Measurements from ENCODE around the gene ATP6V1G2.
A peak's percentile ranks its signal among the peaks of the same experiment; 100 is the strongest.
"Not testable (repeated sequence)": the region's sequence is repeated elsewhere in the genome, so short reads cannot be mapped to it uniquely, and the experiment has no call there.

Gene ATP6V1G2

DNA sequence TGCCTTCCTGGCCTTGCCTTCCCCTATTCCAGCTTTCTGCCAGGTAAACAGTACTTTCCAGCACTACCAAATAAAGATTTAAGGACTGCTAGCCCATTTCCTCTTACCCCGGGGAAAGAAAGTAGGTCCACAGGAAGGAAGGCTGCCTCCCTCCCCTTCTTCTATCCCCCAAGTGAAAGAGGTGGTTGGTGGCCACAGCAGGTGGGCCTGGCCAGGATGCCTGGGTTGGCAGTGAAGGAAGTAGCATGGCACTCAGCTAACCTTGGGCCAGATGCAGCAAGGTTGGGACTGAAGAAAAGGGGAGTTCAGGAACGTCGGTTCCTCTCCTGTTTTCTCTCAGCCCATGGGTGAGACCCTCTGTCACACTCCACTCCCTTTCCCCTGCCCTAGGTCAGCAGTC is 9.9 kb upstream of the ATP6V1G2 start:
- no peaks in the 10 kb centered on the region for H3K9me3 ChIP-seq (ENCODE audit: control insufficient read depth, insufficient read depth, low read depth, low read length)
- H3K36me3 ChIP-seq (ENCODE audit: control insufficient read depth in 2 of 2, insufficient read depth in 1 of 2, low read length in 2 of 2) = peaks cover 26 to 78% of the 10 kb centered on the region in 2 experiments; a peak in 2 of 3 replicates
- no peaks in the 10 kb centered on the region for H3K4me1 ChIP-seq (ENCODE audit: control insufficient read depth, insufficient read depth, low read length)
- TF ChIP-seq SP2 (tag by site-specific recombination; IDR thresholded peaks at IDR 0.05) (no peak), ZNF114 (tag by site-specific recombination; IDR thresholded peaks at IDR 0.05) (no peak), ZNF292 (tag by site-specific recombination; IDR thresholded peaks at IDR 0.05; ENCODE audit: borderline replicate concordance, low read depth) (no peak), ZNF404 (tag by site-specific recombination; IDR thresholded peaks at IDR 0.05) (no peak), ZNF169 (tag by site-specific recombination; IDR thresholded peaks at IDR 0.05) (no peak)
- TF ChIP-seq, protein P1, sequence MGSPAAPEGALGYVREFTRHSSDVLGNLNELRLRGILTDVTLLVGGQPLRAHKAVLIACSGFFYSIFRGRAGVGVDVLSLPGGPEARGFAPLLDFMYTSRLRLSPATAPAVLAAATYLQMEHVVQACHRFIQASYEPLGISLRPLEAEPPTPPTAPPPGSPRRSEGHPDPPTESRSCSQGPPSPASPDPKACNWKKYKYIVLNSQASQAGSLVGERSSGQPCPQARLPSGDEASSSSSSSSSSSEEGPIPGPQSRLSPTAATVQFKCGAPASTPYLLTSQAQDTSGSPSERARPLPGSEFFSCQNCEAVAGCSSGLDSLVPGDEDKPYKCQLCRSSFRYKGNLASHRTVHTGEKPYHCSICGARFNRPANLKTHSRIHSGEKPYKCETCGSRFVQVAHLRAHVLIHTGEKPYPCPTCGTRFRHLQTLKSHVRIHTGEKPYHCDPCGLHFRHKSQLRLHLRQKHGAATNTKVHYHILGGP (tag by site-specific recombination; IDR thresholded peaks at IDR 0.05) = no peak
- no peak overlapping the region for H3K4me3 ChIP-seq (ENCODE audit: low read depth, low read length)
- no peak overlapping the region for H3K27ac ChIP-seq (ENCODE audit: extremely low read depth, low read depth, low read length)
- ChIA-PET POLR2A (no interaction called here), CTCF (interaction anchor here (0.5 to 2.7 kb wide), 5 partner anchors 10 to 173 kb away, joined by 3 to 14 read pairs (median 3); partner anchors contain the start of genes ATP6V1G2, DDAH2 and TNF)

DNA sequence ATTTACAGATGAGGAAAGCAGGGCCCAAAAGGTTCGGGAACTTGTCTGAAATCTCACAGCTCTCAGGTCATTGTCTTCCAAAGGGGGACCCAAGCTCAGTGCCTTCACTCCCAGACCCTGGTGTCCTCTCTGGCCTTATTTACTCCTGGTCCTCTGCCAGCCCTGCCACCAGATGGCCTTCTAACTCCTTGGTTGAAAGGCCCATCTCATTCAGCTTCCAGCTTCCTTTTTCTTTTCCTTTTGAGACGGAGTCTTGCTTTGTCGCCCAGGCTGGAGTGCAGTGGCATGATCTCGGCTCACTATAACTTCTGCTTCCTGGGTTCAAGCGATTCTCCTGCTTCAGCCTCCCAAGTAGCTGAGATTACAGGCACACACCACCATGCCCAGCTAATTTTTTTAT is 5.0 kb upstream of the ATP6V1G2 start:
- not testable (repeated sequence) for H3K4me3 ChIP-seq (ENCODE audit: low read depth, low read length); H3K27ac ChIP-seq (ENCODE audit: extremely low read depth, low read depth, low read length); H3K4me1 ChIP-seq (ENCODE audit: control insufficient read depth, insufficient read depth, low read length); H3K9me3 ChIP-seq (ENCODE audit: control insufficient read depth, insufficient read depth, low read depth, low read length)
- ChIA-PET CTCF (interaction anchor here (0.6 to 13.9 kb wide), 23 partner anchors 10 to 409 kb away, joined by 3 to 431 read pairs (median 3); partner anchors contain the start of genes C6orf47, DDX39B, LSM2 and LST1), POLR2A (interaction anchor here (0.9 to 1.1 kb wide), 3 partner anchors 10 to 47 kb away, joined by 3 to 5 read pairs (median 4); no protein-coding TSS in a partner anchor)
- TF ChIP-seq ZNF600 (tag by site-specific recombination; IDR thresholded peaks at IDR 0.05) = peak; percentile 27; the same call in 1 of the 2 replicates
- TF ChIP-seq, protein P2, sequence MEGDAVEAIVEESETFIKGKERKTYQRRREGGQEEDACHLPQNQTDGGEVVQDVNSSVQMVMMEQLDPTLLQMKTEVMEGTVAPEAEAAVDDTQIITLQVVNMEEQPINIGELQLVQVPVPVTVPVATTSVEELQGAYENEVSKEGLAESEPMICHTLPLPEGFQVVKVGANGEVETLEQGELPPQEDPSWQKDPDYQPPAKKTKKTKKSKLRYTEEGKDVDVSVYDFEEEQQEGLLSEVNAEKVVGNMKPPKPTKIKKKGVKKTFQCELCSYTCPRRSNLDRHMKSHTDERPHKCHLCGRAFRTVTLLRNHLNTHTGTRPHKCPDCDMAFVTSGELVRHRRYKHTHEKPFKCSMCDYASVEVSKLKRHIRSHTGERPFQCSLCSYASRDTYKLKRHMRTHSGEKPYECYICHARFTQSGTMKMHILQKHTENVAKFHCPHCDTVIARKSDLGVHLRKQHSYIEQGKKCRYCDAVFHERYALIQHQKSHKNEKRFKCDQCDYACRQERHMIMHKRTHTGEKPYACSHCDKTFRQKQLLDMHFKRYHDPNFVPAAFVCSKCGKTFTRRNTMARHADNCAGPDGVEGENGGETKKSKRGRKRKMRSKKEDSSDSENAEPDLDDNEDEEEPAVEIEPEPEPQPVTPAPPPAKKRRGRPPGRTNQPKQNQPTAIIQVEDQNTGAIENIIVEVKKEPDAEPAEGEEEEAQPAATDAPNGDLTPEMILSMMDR (tag by site-specific recombination; IDR thresholded peaks at IDR 0.05) = peak; percentile 76
- 0 out of 2 replicates have a peak, but pooled peaks have one; percentile 26 for TF ChIP-seq KLF8 (tag by site-specific recombination; IDR thresholded peaks at IDR 0.05)
- TF ChIP-seq ZNF654 (tag by site-specific recombination; IDR thresholded peaks at IDR 0.05; ENCODE audit: low read depth) = peak; percentile 58
- H3K36me3 ChIP-seq (ENCODE audit: control insufficient read depth in 2 of 2, insufficient read depth in 1 of 2, low read length in 2 of 2) = peaks cover 44 to 65% of the 10 kb centered on the region in 2 experiments; a peak in 2 of 3 replicates

DNA sequence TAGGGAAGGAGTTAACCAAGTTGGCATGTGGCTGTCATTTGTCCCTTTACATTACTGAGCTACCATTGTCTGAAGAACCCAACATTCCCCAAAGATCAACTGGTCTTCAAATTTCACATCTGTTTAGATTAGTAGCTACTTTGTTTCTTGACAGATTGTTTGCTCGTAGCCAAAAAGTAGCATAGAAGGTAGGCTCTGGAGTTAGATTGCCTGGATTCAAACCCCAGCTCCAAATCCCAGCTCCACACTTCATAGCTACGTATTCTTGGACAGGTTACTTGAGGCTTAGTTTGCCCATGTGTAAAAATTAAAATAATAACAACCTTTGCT is 2.1 kb upstream of the ATP6V1G2 start:
- no peak for TF ChIP-seq ZNF16 (tag by site-specific recombination; IDR thresholded peaks at IDR 0.05; ENCODE audit: low read depth)
- peak; percentile 94 for TF ChIP-seq ZNF664 (tag by site-specific recombination; IDR thresholded peaks at IDR 0.05)
- H3K27ac ChIP-seq (ENCODE audit: extremely low read depth, low read depth, low read length) = no peak overlapping the region; the same call in 1 of the 2 replicates

DNA sequence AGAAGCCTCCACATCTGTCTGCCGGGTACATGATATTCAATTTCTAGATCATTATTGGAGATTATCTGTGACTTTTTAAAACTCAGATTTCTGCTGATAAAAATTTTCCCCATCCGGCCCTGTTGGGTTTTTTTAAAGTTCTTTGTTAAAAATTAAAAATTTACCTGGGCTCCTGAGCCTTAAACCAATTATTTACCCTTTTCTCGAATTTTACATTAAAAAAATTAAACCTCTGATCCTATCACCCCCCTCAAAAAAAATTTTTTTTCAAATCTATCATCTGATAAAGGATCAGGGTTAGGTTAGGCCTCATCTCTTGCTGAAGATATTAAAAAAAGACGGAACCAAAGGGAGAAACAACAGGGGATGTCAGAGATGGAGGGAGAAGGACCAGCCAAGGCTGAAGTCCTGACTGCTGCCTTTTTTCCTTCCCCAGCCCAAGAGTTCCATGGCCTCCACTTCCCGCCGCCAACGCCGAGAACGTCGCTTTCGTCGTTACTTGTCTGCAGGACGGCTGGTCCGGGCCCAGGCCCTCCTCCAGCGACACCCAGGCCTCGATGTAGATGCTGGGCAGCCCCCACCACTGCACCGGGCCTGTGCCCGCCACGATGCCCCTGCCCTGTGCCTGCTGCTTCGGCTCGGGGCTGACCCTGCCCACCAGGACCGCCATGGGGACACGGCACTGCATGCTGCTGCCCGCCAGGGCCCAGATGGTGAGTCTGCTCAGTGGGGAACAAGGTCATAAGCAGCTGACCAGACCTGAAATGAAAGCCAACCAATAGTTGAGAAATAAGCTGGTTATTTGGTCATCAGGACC is 1.5 kb upstream of the ATP6V1G2 start:
- peaks cover 2% of the 10 kb centered on the region; the same call in 1 of the 2 replicates for H3K4me1 ChIP-seq (ENCODE audit: control insufficient read depth, insufficient read depth, low read length)
- peak overlapping the region; percentile 47 for H3K4me3 ChIP-seq (ENCODE audit: low read depth, low read length)
- H3K9me3 ChIP-seq (ENCODE audit: control insufficient read depth, insufficient read depth, low read depth, low read length) = no peaks in the 10 kb centered on the region
- H3K36me3 ChIP-seq (ENCODE audit: control insufficient read depth in 2 of 2, insufficient read depth in 1 of 2, low read length in 2 of 2) = peaks cover 24 to 41% of the 10 kb centered on the region in 2 experiments; a peak in 2 of 3 replicates
- H3K27ac ChIP-seq (ENCODE audit: extremely low read depth, low read depth, low read length) = peak overlapping the region; percentile 1
- CTCF ChIA-PET = interaction anchor here (0.6 to 13.9 kb wide), 8 partner anchors 22 to 573 kb away, joined by 3 to 431 read pairs (median 4); partner anchors contain the start of genes LST1, LTB and NCR3
- POLR2A ChIA-PET = interaction anchor here (0.6 to 3.1 kb wide), 19 partner anchors 17 to 282 kb away, joined by 3 to 20 read pairs (median 4); partner anchors contain the start of genes BAG6, C6orf47, GPANK1 and HSPA1A
- TF ChIP-seq ZBTB17 (tag by site-specific recombination; IDR thresholded peaks at IDR 0.05) = no peak
- no peak for TF ChIP-seq ZNF138 (tag by site-specific recombination; IDR thresholded peaks at IDR 0.05; ENCODE audit: borderline replicate concordance)
- TF ChIP-seq ZNF341 (tag by site-specific recombination; IDR thresholded peaks at IDR 0.05; ENCODE audit: low read depth) = peak; percentile 14; the same call in 1 of the 2 replicates
- no peak for TF ChIP-seq ZNF423 (tag by site-specific recombination; IDR thresholded peaks at IDR 0.05)
- TF ChIP-seq ZNF830 (tag by site-specific recombination; IDR thresholded peaks at IDR 0.05; ENCODE audit: low read depth) = no peak
- TF ChIP-seq, protein P3, sequence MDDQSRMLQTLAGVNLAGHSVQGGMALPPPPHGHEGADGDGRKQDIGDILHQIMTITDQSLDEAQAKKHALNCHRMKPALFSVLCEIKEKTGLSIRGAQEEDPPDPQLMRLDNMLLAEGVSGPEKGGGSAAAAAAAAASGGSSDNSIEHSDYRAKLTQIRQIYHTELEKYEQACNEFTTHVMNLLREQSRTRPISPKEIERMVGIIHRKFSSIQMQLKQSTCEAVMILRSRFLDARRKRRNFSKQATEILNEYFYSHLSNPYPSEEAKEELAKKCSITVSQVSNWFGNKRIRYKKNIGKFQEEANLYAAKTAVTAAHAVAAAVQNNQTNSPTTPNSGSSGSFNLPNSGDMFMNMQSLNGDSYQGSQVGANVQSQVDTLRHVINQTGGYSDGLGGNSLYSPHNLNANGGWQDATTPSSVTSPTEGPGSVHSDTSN (CRISPR knock-in tag; IDR thresholded peaks at IDR 0.05) = 0 out of 2 replicates have a peak, but pooled peaks have one; percentile 4
- TF ChIP-seq ZNF155 (tag by site-specific recombination; IDR thresholded peaks at IDR 0.05) = no peak
- TF ChIP-seq ZNF561 (tag by site-specific recombination; IDR thresholded peaks at IDR 0.05; ENCODE audit: borderline replicate concordance) = 0 out of 2 replicates have a peak, but pooled peaks have one; percentile 8
- no peak for TF ChIP-seq ZNF350 (tag by site-specific recombination; IDR thresholded peaks at IDR 0.05)

More for the DNA sequence above, 2.1 kb upstream of the ATP6V1G2 start:
- CTCF ChIA-PET = interaction anchor here (0.6 to 13.9 kb wide), 7 partner anchors 9 to 573 kb away, joined by 3 to 431 read pairs (median 4); partner anchors contain the start of genes LST1, LTB and NCR3
- Histone ChIP-seq H3K4me1 (ENCODE audit: control insufficient read depth, insufficient read depth, low read length) (peaks cover 2% of the 10 kb centered on the region; the same call in 1 of the 2 replicates), H3K4me3 (ENCODE audit: low read depth, low read length) (no peak overlapping the region; the same call in 1 of the 2 replicates), H3K36me3 (ENCODE audit: control insufficient read depth in 2 of 2, insufficient read depth in 1 of 2, low read length in 2 of 2) (peaks cover 29 to 46% of the 10 kb centered on the region in 2 experiments; a peak in 2 of 3 replicates), H3K9me3 (ENCODE audit: control insufficient read depth, insufficient read depth, low read depth, low read length) (no peaks in the 10 kb centered on the region)
- POLR2A ChIA-PET = interaction anchor here (0.6 to 2.5 kb wide), 11 partner anchors 16 to 590 kb away, joined by 3 to 15 read pairs (median 3); partner anchors contain the start of genes C6orf47, HSPA1A, HSPA1B and HSPA1L

All from HEK293 (cell line).